ENCODE results near the gene TP63. TPM values are rescaled to one million over a fixed set of nuclear protein-coding genes. Genes with fewer than 3 reads are reported as not detected.
A peak's percentile ranks its signal among the peaks of the same experiment; 100 is the strongest.

The TP63 gene
- total RNA-seq, 1 experiment from 2014 or later = not detected

GRCh38 chr3:189813647-189814240 lies 182.6 kb downstream of the TP63 start:
- Histone ChIP-seq H2AK5ac (ENCODE audit: insufficient read length, low read length) (no peak overlapping the region), H3K79me1 (ENCODE audit: insufficient read depth, low read depth, low read length, poor library complexity, severe bottlenecking) (no peaks in the 10 kb centered on the region), H3K56ac (ENCODE audit: insufficient read length, low read depth, low read length) (no peak overlapping the region), H2BK15ac (ENCODE audit: low read depth, low read length) (no peak overlapping the region), H2BK20ac (ENCODE audit: low read depth, low read length, poor library complexity, severe bottlenecking) (no peak overlapping the region), H2BK5ac (ENCODE audit: insufficient read length, low read length) (no peak overlapping the region), H3K9ac (ENCODE audit: extremely low read depth, insufficient read length, low read length) (no peak overlapping the region), H4K20me1 (ENCODE audit: control insufficient read depth, insufficient read depth, insufficient read length) (no peaks in the 10 kb centered on the region), H3K4me2 (ENCODE audit: insufficient read depth, insufficient read length, low read length) (no peak overlapping the region), H3K14ac (ENCODE audit: insufficient read depth, low read length) (no peak overlapping the region; the same call in 1 of the 2 replicates), H3K27ac (ENCODE audit: insufficient read length, low read depth, low read length) (no peak overlapping the region), H3K18ac (ENCODE audit: insufficient read length, low read depth, low read length) (no peak overlapping the region), H2BK12ac (ENCODE audit: insufficient read length, low read depth, low read length) (no peak overlapping the region), H4K8ac (replicated peaks; ENCODE audit: insufficient read length, low read depth, low read length) (no peak overlapping the region), H3K4ac (ENCODE audit: low read depth, low read length) (no peak overlapping the region), H3K4me1 (ENCODE audit: insufficient read depth, low read length) (no peaks in the 10 kb centered on the region; the same call in 1 of the 2 replicates), H2BK120ac (ENCODE audit: low read depth, low read length, poor library complexity, severe bottlenecking) (no peak overlapping the region), H3K9me3 (ENCODE audit: control insufficient read depth, low read depth, low read length) (no peaks in the 10 kb centered on the region), H4K91ac (ENCODE audit: insufficient read length, low read depth, low read length) (no peak overlapping the region), H3K27me3 (ENCODE audit: insufficient read depth, low read length) (no peaks in the 10 kb centered on the region), H4K5ac (ENCODE audit: insufficient read length, low read depth, low read length) (no peak overlapping the region), H3K79me2 (ENCODE audit: insufficient read depth, low read length) (no peaks in the 10 kb centered on the region), H2AFZ (ENCODE audit: low read length) (no peak overlapping the region), H3K23ac (ENCODE audit: insufficient read length, low read depth, low read length) (no peak overlapping the region), H3T11ph (ENCODE audit: low read length) (no peak overlapping the region), H3K23me2 (ENCODE audit: insufficient read length, low read depth, low read length, poor library complexity, severe bottlenecking) (no peaks in the 10 kb centered on the region)
- peaks cover 9% of the 10 kb centered on the region for H3K27me3 Mint-ChIP-seq (ENCODE audit: low read depth)
- H3K27ac Mint-ChIP-seq = no peak overlapping the region
- TF ChIP-seq, protein P1, sequence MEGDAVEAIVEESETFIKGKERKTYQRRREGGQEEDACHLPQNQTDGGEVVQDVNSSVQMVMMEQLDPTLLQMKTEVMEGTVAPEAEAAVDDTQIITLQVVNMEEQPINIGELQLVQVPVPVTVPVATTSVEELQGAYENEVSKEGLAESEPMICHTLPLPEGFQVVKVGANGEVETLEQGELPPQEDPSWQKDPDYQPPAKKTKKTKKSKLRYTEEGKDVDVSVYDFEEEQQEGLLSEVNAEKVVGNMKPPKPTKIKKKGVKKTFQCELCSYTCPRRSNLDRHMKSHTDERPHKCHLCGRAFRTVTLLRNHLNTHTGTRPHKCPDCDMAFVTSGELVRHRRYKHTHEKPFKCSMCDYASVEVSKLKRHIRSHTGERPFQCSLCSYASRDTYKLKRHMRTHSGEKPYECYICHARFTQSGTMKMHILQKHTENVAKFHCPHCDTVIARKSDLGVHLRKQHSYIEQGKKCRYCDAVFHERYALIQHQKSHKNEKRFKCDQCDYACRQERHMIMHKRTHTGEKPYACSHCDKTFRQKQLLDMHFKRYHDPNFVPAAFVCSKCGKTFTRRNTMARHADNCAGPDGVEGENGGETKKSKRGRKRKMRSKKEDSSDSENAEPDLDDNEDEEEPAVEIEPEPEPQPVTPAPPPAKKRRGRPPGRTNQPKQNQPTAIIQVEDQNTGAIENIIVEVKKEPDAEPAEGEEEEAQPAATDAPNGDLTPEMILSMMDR (conservative IDR thresholded peaks at IDR 0.05) = no peak
- DNase-seq = peak; percentile 33
- H3K4me3 Mint-ChIP-seq = no peak overlapping the region
- peaks cover 13 to 32% of the 10 kb centered on the region in 2 experiments for H3K4me1 Mint-ChIP-seq
- no CpG with 5 or more reads among the region's 10 CpGs for WGBS (ENCODE audit: extremely low coverage, insufficient read length, low lambda C conversion rate)
- no peaks in the 10 kb centered on the region for H3K36me3 Mint-ChIP-seq (ENCODE audit: insufficient read depth in 1 of 3, low read depth in 3 of 3)
- H3K9me3 Mint-ChIP-seq = no peaks in the 10 kb centered on the region

All from H9 (cell line).